ENCODE measurements around the gene MRPL55. TPM values are rescaled to one million over a fixed set of nuclear protein-coding genes. Genes with fewer than 3 reads are reported as not detected.

MRPL55 gene
- total RNA-seq, 1 experiment from 2014 or later = 343 TPM

DNA sequence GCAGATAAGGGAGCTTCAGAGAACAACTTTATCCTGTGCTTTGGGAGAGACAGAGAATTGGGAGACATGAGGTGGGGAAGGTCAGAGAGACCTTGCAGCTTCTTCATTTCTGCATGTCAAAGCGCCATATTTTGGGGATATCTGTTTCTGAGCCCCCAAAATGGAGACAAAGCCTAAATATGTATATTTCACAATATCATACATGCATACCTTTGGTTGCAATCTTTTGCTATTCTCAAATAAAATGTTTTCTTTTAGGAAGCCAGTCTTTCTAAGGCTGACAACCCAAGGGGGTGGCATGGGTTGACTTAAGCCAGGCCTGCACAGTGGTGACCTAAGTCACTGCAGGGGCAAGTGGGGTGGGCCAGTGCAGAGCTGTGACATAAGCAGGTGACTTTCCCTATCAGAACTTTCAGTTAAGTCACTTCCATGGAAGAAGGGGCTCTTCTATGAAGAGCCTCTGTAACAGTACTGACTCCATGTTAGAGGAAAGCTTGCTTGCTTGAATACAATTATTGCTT lies 13.9 kb upstream of the MRPL55 start:
- intact Hi-C loops (cut with micrococcal nuclease) = no loop called here
- POLR2A ChIA-PET (ENCODE audit: unreplicated experiment) = no interaction called here
- DNase-seq (no peak), ATAC-seq (no peak)
- Histone ChIP-seq H4K20me1 (ENCODE audit: low read length) (no peaks in the 10 kb centered on the region), H3K4me3 (ENCODE audit: low read length) (no peak overlapping the region), H3K4me1 (ENCODE audit: insufficient read depth, low read length) (no peaks in the 10 kb centered on the region), H3K79me2 (ENCODE audit: low read length) (no peaks in the 10 kb centered on the region), H3K9me2 (replicated peaks; ENCODE audit: low read length) (no peaks in the 10 kb centered on the region), H3K27me3 (ENCODE audit: low read length) (no peaks in the 10 kb centered on the region), H3K27ac (ENCODE audit: low read length) (no peak overlapping the region), H2AFZ (ENCODE audit: low read length) (no peak overlapping the region), H3K9ac (ENCODE audit: low read length) (no peak overlapping the region), H3F3A (ENCODE audit: low read length, unreplicated experiment) (no peaks in the 10 kb centered on the region), H3K9me3 (ENCODE audit: low read length) (peaks cover 14% of the 10 kb centered on the region), H3K36me3 (ENCODE audit: low read depth, low read length) (peaks cover 4% of the 10 kb centered on the region; the same call in 1 of the 2 replicates), H3K4me2 (ENCODE audit: low read length) (no peak overlapping the region)
- TF ChIP-seq, protein P1, sequence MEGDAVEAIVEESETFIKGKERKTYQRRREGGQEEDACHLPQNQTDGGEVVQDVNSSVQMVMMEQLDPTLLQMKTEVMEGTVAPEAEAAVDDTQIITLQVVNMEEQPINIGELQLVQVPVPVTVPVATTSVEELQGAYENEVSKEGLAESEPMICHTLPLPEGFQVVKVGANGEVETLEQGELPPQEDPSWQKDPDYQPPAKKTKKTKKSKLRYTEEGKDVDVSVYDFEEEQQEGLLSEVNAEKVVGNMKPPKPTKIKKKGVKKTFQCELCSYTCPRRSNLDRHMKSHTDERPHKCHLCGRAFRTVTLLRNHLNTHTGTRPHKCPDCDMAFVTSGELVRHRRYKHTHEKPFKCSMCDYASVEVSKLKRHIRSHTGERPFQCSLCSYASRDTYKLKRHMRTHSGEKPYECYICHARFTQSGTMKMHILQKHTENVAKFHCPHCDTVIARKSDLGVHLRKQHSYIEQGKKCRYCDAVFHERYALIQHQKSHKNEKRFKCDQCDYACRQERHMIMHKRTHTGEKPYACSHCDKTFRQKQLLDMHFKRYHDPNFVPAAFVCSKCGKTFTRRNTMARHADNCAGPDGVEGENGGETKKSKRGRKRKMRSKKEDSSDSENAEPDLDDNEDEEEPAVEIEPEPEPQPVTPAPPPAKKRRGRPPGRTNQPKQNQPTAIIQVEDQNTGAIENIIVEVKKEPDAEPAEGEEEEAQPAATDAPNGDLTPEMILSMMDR (conservative IDR thresholded peaks at IDR 0.05; ENCODE audit: low read depth, low read length) = no peak
- TF ChIP-seq EZH2 (IDR thresholded peaks at IDR 0.05; ENCODE audit: low read length, unreplicated experiment) = no peak
- TF ChIP-seq EZH2phosphoT487 (IDR thresholded peaks at IDR 0.05; ENCODE audit: borderline replicate concordance, low read length) = no peak
- no TSS peak for BruUV-seq (replicated peaks)
- CTCF ChIA-PET = interaction anchor here (1.2 kb wide), 1 partner anchor 124 kb away, joined by 3 read pairs; no protein-coding TSS in a partner anchor

DNA sequence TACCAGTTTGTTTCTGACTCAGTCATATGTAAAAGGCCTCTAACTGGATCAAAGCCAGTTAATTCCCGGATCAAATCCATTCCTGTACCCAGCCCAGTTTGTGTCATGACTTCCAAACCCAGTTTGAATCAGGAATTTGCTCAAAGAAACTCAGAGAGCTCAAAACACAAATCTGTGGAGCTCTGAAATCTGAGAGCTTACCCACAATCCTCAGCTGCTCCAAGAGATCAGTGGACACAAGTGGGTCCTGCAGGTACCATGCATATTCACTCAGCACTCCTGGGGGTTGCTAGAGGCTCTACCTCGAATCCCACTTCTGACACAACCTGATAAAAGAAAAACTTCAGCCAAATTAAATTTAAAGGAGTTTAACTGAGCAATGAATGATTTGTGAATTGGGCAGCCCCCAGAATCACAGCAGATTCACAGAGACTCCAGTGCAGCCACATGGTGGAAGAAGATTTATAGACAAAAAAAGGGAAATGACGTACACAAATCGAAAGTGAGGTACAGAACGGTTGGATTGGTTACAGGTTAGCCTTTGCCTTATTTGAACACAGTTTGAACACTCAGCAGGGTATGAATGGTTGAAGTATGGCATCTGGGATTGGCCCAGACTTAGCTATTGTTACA lies 11.9 kb upstream of the MRPL55 start:
- no peaks in the 10 kb centered on the region for H3K27me3 ChIP-seq (ENCODE audit: low read length)
- ATAC-seq (no peak), DNase-seq (no peak)
- no peak overlapping the region for H3K9ac ChIP-seq (ENCODE audit: low read length)
- H3K9me3 ChIP-seq (ENCODE audit: low read length) = peaks cover 20% of the 10 kb centered on the region
- no TSS peak for BruUV-seq (replicated peaks)
- H3K4me1 ChIP-seq (ENCODE audit: insufficient read depth, low read length) = no peaks in the 10 kb centered on the region
- TF ChIP-seq EZH2 (IDR thresholded peaks at IDR 0.05; ENCODE audit: low read length, unreplicated experiment) (no peak), EZH2phosphoT487 (IDR thresholded peaks at IDR 0.05; ENCODE audit: borderline replicate concordance, low read length) (no peak)
- TF ChIP-seq, protein P1 (conservative IDR thresholded peaks at IDR 0.05; ENCODE audit: low read depth, low read length) = no peak
- intact Hi-C loops (cut with micrococcal nuclease) = no loop called here
- no peaks in the 10 kb centered on the region for H3K9me2 ChIP-seq (replicated peaks; ENCODE audit: low read length)
- H4K20me1 ChIP-seq (ENCODE audit: low read length) = no peaks in the 10 kb centered on the region
- H3K27ac ChIP-seq (ENCODE audit: low read length) = no peak overlapping the region
- no peak overlapping the region for H2AFZ ChIP-seq (ENCODE audit: low read length)
- H3K36me3 ChIP-seq (ENCODE audit: low read depth, low read length) = peaks cover 7% of the 10 kb centered on the region; the same call in 1 of the 2 replicates
- POLR2A ChIA-PET (ENCODE audit: unreplicated experiment) = no interaction called here
- no peak overlapping the region for H3K4me3 ChIP-seq (ENCODE audit: low read length)
- no peaks in the 10 kb centered on the region for H3F3A ChIP-seq (ENCODE audit: low read length, unreplicated experiment)
- CTCF ChIA-PET = no interaction called here
- no peak overlapping the region for H3K4me2 ChIP-seq (ENCODE audit: low read length)
- no peaks in the 10 kb centered on the region for H3K79me2 ChIP-seq (ENCODE audit: low read length)

GRCh38 chr1:228120351-228120750 lies 11.3 kb upstream of the MRPL55 start:
- Histone ChIP-seq H3K9me2 (replicated peaks; ENCODE audit: low read length) (no peaks in the 10 kb centered on the region), H3K27me3 (ENCODE audit: low read length) (no peaks in the 10 kb centered on the region), H3K4me1 (ENCODE audit: insufficient read depth, low read length) (no peaks in the 10 kb centered on the region), H3K9me3 (ENCODE audit: low read length) (peaks cover 20% of the 10 kb centered on the region), H3K27ac (ENCODE audit: low read length) (no peak overlapping the region), H3F3A (ENCODE audit: low read length, unreplicated experiment) (no peaks in the 10 kb centered on the region), H3K36me3 (ENCODE audit: low read depth, low read length) (peaks cover 7% of the 10 kb centered on the region; the same call in 1 of the 2 replicates), H2AFZ (ENCODE audit: low read length) (no peak overlapping the region), H3K4me2 (ENCODE audit: low read length) (no peak overlapping the region), H4K20me1 (ENCODE audit: low read length) (no peaks in the 10 kb centered on the region), H3K79me2 (ENCODE audit: low read length) (no peaks in the 10 kb centered on the region), H3K9ac (ENCODE audit: low read length) (no peak overlapping the region), H3K4me3 (ENCODE audit: low read length) (no peak overlapping the region)
- intact Hi-C loops (cut with micrococcal nuclease) = no loop called here
- no peak for DNase-seq
- BruUV-seq (replicated peaks) = no TSS peak
- POLR2A ChIA-PET (ENCODE audit: unreplicated experiment) = no interaction called here
- ATAC-seq = no peak
- no peak for TF ChIP-seq EZH2 (IDR thresholded peaks at IDR 0.05; ENCODE audit: low read length, unreplicated experiment)
- TF ChIP-seq, protein P1 (conservative IDR thresholded peaks at IDR 0.05; ENCODE audit: low read depth, low read length) = no peak
- TF ChIP-seq EZH2phosphoT487 (IDR thresholded peaks at IDR 0.05; ENCODE audit: borderline replicate concordance, low read length) = no peak
- CTCF ChIA-PET = no interaction called here
